A549 (cell line): ENCODE measurements around the gene FBF1. TPM values are rescaled to one million over a fixed set of nuclear protein-coding genes. Genes with fewer than 3 reads are reported as not detected.

Experiments used
- ATAC-seq, 2 experiments: fragments of 200-7000 bp in 1 of 2; fragments of >200 bp in 1 of 2; cut with Nextera tagmentation in 1 of 2; cut with Tn5 transposase in 1 of 2; 3 replicates each; pipeline versions ENCODE4 v1.8.0 to v1.9.1; 2018 to 2020; ENCODE audit warnings: mild to moderate bottlenecking in 1 of 2, moderate library complexity in 1 of 2
- CTCF ChIA-PET: fragments of 300-600 bp; sonication (Branson Sonifier 250); formaldehyde crosslinking; extraction: SDS; loops from one replicate; lab custom pipeline; 2021; ENCODE audit warnings: antibody characterized with exemption, inconsistent platforms; lab: Yijun Ruan, JAX
- POLR2A ChIA-PET: fragments of 350-600 bp; formaldehyde crosslinking; extraction: SDS; loops from one replicate; lab custom pipeline; 2021; ENCODE audit warnings: antibody characterized with exemption, inconsistent platforms; lab: Yijun Ruan, JAX
- DNase-seq, 2 experiments: peaks; one replicate each; pipeline versions ENCODE4 v3.0.0 to v3.0.0-alpha.2; 2011 to 2016; ENCODE audit warnings: low read depth in 1 of 2, low spot score in 1 of 2
- FAIRE-seq: peaks from 2 replicates; lab custom pipeline; 2011; peaks lifted over from hg19 to GRCh38; lab: Jason Lieb, UNC
- H3K27ac ChIP-seq, 2 experiments: fragments of >200 bp; sonication (Bioruptor Twin); formaldehyde crosslinking; 3 replicates each; pipeline ENCODE4 v1.5.1; 2016 to 2017
- H3K4me1 ChIP-seq: fragments of >200 bp; sonication (Bioruptor Twin); formaldehyde crosslinking; 3 replicates; pipeline ENCODE4 v1.6.1; 2016
- H3K4me2 ChIP-seq: fragments of >200 bp; sonication (Bioruptor Twin); formaldehyde crosslinking; 3 replicates; pipeline ENCODE4 v1.6.1; 2016
- H3K4me3 ChIP-seq: fragments of >200 bp; sonication (Bioruptor Twin); formaldehyde crosslinking; 3 replicates; pipeline ENCODE4 v1.5.1; 2016
- H3K9me3 ChIP-seq: fragments of >200 bp; sonication (Bioruptor Twin); formaldehyde crosslinking; 3 replicates; pipeline ENCODE4 v1.6.1; 2016
- CBX8 ChIP-seq: fragments of 200-600 bp; sonication (generic); IDR thresholded peaks from 2 replicates; pipeline ENCODE4 v1.6.1; 2016
- CEBPB ChIP-seq, 2 experiments: fragments of >200 bp in 1 of 2; sonication (Bioruptor Twin) in 1 of 2; formaldehyde crosslinking in 1 of 2; IDR thresholded peaks; 2 replicates each; pipeline ENCODE4 v1.6.1; 2012 to 2016
- CHD2 ChIP-seq: fragments of 150-350 bp; IDR thresholded peaks from 2 replicates; pipeline ENCODE4 v1.6.1; 2014; ENCODE audit warnings: low read length; ENCODE audit not compliant: partially characterized antibody
- EHF ChIP-seq: fragments of 250-450 bp; sonication (Bioruptor Pico); IDR thresholded peaks from 2 replicates; pipeline ENCODE4 v1.5.0; 2020; ENCODE audit warnings: mild to moderate bottlenecking
- EHMT2 ChIP-seq: fragments of 200-600 bp; sonication (generic); IDR thresholded peaks from 2 replicates; pipeline ENCODE4 v1.6.1; 2016; ENCODE audit warnings: antibody characterized with exemption, low read depth, mild to moderate bottlenecking, moderate library complexity
- FOXS1 ChIP-seq: fragments of 250-450 bp; sonication (Bioruptor Pico); IDR thresholded peaks from 2 replicates; pipeline ENCODE4 v1.5.0; 2020; ENCODE audit warnings: mild to moderate bottlenecking, moderate library complexity
- HOXA7 ChIP-seq: fragments of 250-450 bp; sonication (Bioruptor Pico); IDR thresholded peaks from 2 replicates; pipeline ENCODE4 v1.5.0; 2020; ENCODE audit warnings: mild to moderate bottlenecking, moderate library complexity
- HOXB13 ChIP-seq: fragments of 250-450 bp; sonication (Bioruptor Pico); IDR thresholded peaks from 2 replicates; pipeline ENCODE4 v1.5.0; 2020; ENCODE audit warnings: low read depth, mild to moderate bottlenecking, moderate library complexity
- HOXB5 ChIP-seq: fragments of 250-450 bp; sonication (Bioruptor Pico); IDR thresholded peaks from 2 replicates; pipeline ENCODE4 v1.5.0; 2020; ENCODE audit warnings: mild to moderate bottlenecking, moderate library complexity
- KDM1A ChIP-seq: fragments of 200-600 bp; sonication (generic); IDR thresholded peaks from 2 replicates; pipeline ENCODE4 v1.6.1; 2016; ENCODE audit warnings: low read depth, mild to moderate bottlenecking
- KDM5A ChIP-seq: fragments of 200-600 bp; sonication (generic); IDR thresholded peaks from 2 replicates; pipeline ENCODE4 v1.6.1; 2016; ENCODE audit warnings: antibody characterized with exemption, mild to moderate bottlenecking
- MAFK ChIP-seq: fragments of 450-650 bp; IDR thresholded peaks from 2 replicates; pipeline ENCODE4 v1.6.1; 2014; ENCODE audit not compliant: partially characterized antibody
- NFE2L2 ChIP-seq: fragments of 150-350 bp; conservative IDR thresholded peaks from 2 replicates; pipeline ENCODE4 v1.6.1; 2014; ENCODE audit warnings: low read length
- PHF8 ChIP-seq: fragments of 200-600 bp; sonication (generic); IDR thresholded peaks from 2 replicates; pipeline ENCODE4 v1.6.1; 2016; ENCODE audit warnings: low read depth, mild to moderate bottlenecking, antibody characterized with exemption, moderate library complexity, borderline replicate concordance
- POLR2AphosphoS2 ChIP-seq: conservative IDR thresholded peaks from 2 replicates; pipeline ENCODE4 v1.6.1; 2012; ENCODE audit warnings: low read length, improper control_type of control experiment, inconsistent platforms
- RARB ChIP-seq: fragments of 250-450 bp; sonication (Bioruptor Pico); IDR thresholded peaks from 2 replicates; pipeline ENCODE4 v1.8.0; 2021; ENCODE audit warnings: mild to moderate bottlenecking, moderate library complexity
- RFX5 ChIP-seq: fragments of 450-650 bp; IDR thresholded peaks from 2 replicates; pipeline ENCODE4 v1.7.1; 2014; ENCODE audit warnings: antibody characterized with exemption, mild to moderate bottlenecking, moderate library complexity
- SMC3 ChIP-seq: fragments of >200 bp; sonication (Bioruptor Twin); formaldehyde crosslinking; IDR thresholded peaks from 3 replicates; pipeline ENCODE4 v1.6.1; 2018; ENCODE audit warnings: inconsistent platforms
- WGBS: methylation state at CpG from one replicate; pipeline ENCODE4 v1.1.6; 2017; ENCODE audit errors: missing lambda C conversion rate; 5-methylcytosine and 5-hydroxymethylcytosine counted together
- polyA plus RNA-seq, 4 experiments: library from polyadenylated mRNA; depleted of rRNA in 3 of 4; stranded (reverse); fragments of >200 nt; fragmentation: RNase III in 1 of 4; extraction: RNeasy Plus Mini Kit Qiagen cat#74134 plus additional on column Dnase treatment in 1 of 4; gene quantifications; 2 replicates in 3 of 4; 3 replicates in 1 of 4; pipeline ENCODE4 v1.2.3, GENCODE V29; 2011 to 2017
- TF ChIP-seq, protein P1 (sequence below): fragments of >200 bp; sonication (Bioruptor Twin); formaldehyde crosslinking; IDR thresholded peaks from 3 replicates; pipeline ENCODE4 v1.5.1; 2016
- TF ChIP-seq, protein P2 (sequence below): IDR thresholded peaks from 2 replicates; pipeline ENCODE4 v1.6.1; 2012
- TF ChIP-seq, protein P3 (sequence below): IDR thresholded peaks from 2 replicates; pipeline ENCODE4 v1.6.1; 2012
- TF ChIP-seq, protein P4 (sequence below): fragments of 450-650 bp; IDR thresholded peaks from 2 replicates; pipeline ENCODE4 v1.6.1; 2014; ENCODE audit warnings: antibody characterized with exemption
- TF ChIP-seq, protein P5 (sequence below): fragments of 150-350 bp; IDR thresholded peaks from 2 replicates; pipeline ENCODE4 v1.6.1; 2014; ENCODE audit warnings: low read depth, mild to moderate bottlenecking, low read length

Gene FBF1
- polyA plus RNA-seq, 2 of the 4 experiments (the other 2 are of a cell fraction), result 8.5 to 17.8 TPM

DNA sequence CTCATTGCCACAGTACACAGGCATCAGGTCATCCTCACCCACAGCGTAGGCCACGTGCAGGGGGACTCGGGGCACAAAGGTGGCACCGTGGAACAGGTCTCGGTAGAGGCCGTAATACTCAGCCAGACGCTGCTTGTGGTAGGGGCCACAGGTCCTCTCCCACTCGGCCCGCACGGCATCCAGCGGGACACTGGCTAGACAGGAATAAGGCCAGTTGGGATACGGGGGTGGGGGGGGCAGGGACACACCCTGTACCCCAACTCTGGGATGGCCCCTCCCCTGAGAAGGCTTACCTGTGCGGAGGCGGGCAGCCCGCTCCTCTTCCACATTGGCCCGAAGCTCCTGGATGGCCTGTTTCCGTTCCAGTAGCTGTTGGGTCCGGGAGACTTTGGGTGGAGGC, 39.1 kb downstream of the FBF1 start:
- H3K4me1 ChIP-seq, result peaks cover 26% of the 10 kb centered on the region
- TF ChIP-seq, protein P1, sequence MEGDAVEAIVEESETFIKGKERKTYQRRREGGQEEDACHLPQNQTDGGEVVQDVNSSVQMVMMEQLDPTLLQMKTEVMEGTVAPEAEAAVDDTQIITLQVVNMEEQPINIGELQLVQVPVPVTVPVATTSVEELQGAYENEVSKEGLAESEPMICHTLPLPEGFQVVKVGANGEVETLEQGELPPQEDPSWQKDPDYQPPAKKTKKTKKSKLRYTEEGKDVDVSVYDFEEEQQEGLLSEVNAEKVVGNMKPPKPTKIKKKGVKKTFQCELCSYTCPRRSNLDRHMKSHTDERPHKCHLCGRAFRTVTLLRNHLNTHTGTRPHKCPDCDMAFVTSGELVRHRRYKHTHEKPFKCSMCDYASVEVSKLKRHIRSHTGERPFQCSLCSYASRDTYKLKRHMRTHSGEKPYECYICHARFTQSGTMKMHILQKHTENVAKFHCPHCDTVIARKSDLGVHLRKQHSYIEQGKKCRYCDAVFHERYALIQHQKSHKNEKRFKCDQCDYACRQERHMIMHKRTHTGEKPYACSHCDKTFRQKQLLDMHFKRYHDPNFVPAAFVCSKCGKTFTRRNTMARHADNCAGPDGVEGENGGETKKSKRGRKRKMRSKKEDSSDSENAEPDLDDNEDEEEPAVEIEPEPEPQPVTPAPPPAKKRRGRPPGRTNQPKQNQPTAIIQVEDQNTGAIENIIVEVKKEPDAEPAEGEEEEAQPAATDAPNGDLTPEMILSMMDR, result no peak
- TF ChIP-seq EHF (CRISPR knock-in tag) (no peak), SMC3 (no peak), CHD2 (no peak), POLR2AphosphoS2 (no peak), RARB (CRISPR knock-in tag) (no peak), MAFK (no peak), KDM1A (no peak), HOXA7 (CRISPR knock-in tag) (no peak), HOXB5 (CRISPR knock-in tag) (no peak)
- TF ChIP-seq, protein P2, sequence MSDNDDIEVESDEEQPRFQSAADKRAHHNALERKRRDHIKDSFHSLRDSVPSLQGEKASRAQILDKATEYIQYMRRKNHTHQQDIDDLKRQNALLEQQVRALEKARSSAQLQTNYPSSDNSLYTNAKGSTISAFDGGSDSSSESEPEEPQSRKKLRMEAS, result no peak
- TF ChIP-seq, protein P3, sequence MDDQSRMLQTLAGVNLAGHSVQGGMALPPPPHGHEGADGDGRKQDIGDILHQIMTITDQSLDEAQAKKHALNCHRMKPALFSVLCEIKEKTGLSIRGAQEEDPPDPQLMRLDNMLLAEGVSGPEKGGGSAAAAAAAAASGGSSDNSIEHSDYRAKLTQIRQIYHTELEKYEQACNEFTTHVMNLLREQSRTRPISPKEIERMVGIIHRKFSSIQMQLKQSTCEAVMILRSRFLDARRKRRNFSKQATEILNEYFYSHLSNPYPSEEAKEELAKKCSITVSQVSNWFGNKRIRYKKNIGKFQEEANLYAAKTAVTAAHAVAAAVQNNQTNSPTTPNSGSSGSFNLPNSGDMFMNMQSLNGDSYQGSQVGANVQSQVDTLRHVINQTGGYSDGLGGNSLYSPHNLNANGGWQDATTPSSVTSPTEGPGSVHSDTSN, result no peak
- TF ChIP-seq, protein P4, sequence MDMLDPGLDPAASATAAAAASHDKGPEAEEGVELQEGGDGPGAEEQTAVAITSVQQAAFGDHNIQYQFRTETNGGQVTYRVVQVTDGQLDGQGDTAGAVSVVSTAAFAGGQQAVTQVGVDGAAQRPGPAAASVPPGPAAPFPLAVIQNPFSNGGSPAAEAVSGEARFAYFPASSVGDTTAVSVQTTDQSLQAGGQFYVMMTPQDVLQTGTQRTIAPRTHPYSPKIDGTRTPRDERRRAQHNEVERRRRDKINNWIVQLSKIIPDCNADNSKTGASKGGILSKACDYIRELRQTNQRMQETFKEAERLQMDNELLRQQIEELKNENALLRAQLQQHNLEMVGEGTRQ, result no peak
- ATAC-seq, result no peak
- ChIA-PET CTCF (interaction anchor here (5.8 to 22.8 kb wide), 3 partner anchors 8 to 103 kb away, joined by 75 to 513 read pairs (median 372); partner anchors contain the start of genes CDK3, TRIM47 and TRIM65), POLR2A (interaction anchor here (0.6 kb wide), 1 partner anchor 46 kb away, joined by 5 read pairs; the partner anchor contains the start of gene WBP2)
- DNase-seq, result no peak
- no peak for FAIRE-seq
- no peaks in the 10 kb centered on the region for H3K9me3 ChIP-seq
- H3K27ac ChIP-seq, result no peak overlapping the region
- no peak overlapping the region for H3K4me3 ChIP-seq
- H3K4me2 ChIP-seq, result no peak overlapping the region
- 89% methylated on average over 18 of the region's 18 CpGs for WGBS

DNA sequence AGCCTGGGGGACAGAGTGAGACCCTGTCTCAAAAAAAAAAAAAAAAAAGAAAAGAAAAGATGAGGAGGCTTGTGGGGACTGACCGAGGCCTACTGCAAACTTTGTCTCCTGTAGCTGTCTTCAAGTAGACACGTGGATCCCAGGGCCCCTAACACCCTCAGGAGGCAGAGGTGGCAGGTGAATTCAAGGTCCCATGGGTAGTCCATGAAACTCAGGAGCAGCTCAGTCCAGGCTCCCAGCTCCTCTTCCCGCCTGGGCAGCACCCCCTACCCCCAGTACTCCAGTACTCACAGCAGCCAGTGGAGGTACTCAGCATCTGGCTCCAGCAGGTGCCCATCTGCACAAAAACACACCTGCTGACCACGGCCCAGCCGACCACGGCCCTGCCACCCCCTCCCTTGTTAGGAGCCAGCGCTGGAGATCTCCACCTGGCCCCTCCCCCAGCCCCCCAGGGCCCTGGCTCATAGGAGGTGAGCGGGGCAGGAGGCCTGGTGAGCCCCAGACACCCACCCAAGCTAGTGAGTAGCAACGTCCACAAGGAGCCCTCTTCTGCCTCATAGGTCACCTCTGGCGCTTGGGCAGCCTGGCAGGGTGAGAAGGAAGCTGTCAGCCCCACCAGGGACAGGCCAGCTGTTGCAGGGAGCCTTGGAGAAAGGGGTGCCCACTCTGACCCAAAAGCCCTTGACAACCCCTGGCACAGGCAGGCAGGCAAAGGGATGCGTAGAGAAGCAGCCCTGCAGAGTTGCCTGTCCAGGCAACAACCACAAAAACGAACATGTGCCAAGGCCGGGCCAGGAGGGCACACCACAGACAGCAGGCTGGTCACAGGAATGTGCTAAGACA, 39.9 kb downstream of the FBF1 start:
- ChIA-PET CTCF (interaction anchor here (0.6 to 22.8 kb wide), 8 partner anchors 23 to 568 kb away, joined by 3 to 513 read pairs (median 4); partner anchors contain the start of gene TRIM47), POLR2A (no interaction called here)
- 84% methylated on average over 11 of the region's 13 CpGs for WGBS
- H3K4me3 ChIP-seq, result no peak overlapping the region
- ATAC-seq (no peak), FAIRE-seq (no peak), DNase-seq (no peak)
- H3K4me1 ChIP-seq, result peaks cover 23% of the 10 kb centered on the region
- H3K27ac ChIP-seq, result no peak overlapping the region
- H3K4me2 ChIP-seq, result no peak overlapping the region
- no peaks in the 10 kb centered on the region for H3K9me3 ChIP-seq
- TF ChIP-seq NFE2L2 (no peak), RFX5 (no peak), POLR2AphosphoS2 (no peak), FOXS1 (CRISPR knock-in tag) (no peak), EHMT2 (no peak), CBX8 (no peak), PHF8 (no peak), HOXB13 (CRISPR knock-in tag) (no peak), KDM5A (no peak), CEBPB (IDR thresholded peaks at IDR 0.05) (no peak)
- TF ChIP-seq, protein P1, result no peak
- TF ChIP-seq, protein P5, sequence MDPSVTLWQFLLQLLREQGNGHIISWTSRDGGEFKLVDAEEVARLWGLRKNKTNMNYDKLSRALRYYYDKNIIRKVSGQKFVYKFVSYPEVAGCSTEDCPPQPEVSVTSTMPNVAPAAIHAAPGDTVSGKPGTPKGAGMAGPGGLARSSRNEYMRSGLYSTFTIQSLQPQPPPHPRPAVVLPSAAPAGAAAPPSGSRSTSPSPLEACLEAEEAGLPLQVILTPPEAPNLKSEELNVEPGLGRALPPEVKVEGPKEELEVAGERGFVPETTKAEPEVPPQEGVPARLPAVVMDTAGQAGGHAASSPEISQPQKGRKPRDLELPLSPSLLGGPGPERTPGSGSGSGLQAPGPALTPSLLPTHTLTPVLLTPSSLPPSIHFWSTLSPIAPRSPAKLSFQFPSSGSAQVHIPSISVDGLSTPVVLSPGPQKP, result no peak
